Erythroblast (primary cell): Measurements from ENCODE around the gene IRX5.

ENCODE experiments used
- GATA1 ChIP-seq: IDR thresholded peaks from 2 replicates; pipeline ENCODE4 v1.6.1; 2011; ENCODE audit warnings: low read depth, mild to moderate bottlenecking, control low read depth, low read length, moderate library complexity
- POLR2A ChIP-seq: IDR thresholded peaks from 2 replicates; pipeline ENCODE4 v1.6.1; 2011; ENCODE audit warnings: mild to moderate bottlenecking, low read length

DNA sequence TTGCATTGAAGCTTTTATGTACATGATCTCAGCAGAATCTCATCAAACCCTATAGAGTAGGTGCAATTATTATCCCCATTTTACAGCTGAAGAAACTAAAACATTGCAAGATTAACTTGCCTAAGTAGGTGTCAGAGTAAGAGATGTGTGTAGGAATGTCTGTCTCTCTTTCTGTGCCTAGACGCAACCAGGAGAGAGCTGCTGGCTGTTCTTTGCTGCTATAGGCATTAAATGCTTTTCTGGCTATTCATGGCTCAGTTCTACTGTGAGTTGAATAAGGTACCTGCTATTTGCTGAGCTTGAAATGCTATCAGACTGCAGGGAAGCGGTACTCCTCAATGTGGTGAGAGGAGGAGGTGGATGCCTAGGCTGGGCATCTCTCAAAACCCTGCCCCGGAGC, 17.0 kb downstream of the IRX5 start:
- TF ChIP-seq POLR2A (no peak), GATA1 (no peak)
